Activated CD8-positive, alpha-beta T cell treated with anti-CD3 and anti-CD28 coated beads for 36 hours (primary cell): ENCODE measurements around the gene UROC1. TPM values are rescaled to one million over a fixed set of nuclear protein-coding genes. Genes with fewer than 3 reads are reported as not detected.
A peak's percentile ranks its signal among the peaks of the same experiment; 100 is the strongest.

Experiments used
- ATAC-seq: fragments of 200-7000 bp; cut with Tn5 transposase; one replicate; pipeline ENCODE4 v1.10.0; 2021; ENCODE audit warnings: mild to moderate bottlenecking, moderate library complexity
- CTCF ChIA-PET: fragments of 350-600 bp; sonication (Branson Sonifier 250); formaldehyde crosslinking; loops from one replicate; lab custom pipeline; 2021; ENCODE audit warnings: antibody characterized with exemption; lab: Charles Lee
- POLR2A ChIA-PET: fragments of 350-600 bp; sonication (Branson Sonifier 250); formaldehyde crosslinking; loops from one replicate; lab custom pipeline; 2021; ENCODE audit warnings: antibody characterized with exemption; lab: Charles Lee
- DNase-seq: peaks from one replicate; pipeline ENCODE4 v3.0.0-alpha.2; 2020
- H3K27ac Mint-ChIP-seq: one replicate; pipeline ENCODE4 v1.8.0; 2021; ENCODE audit warnings: mild to moderate bottlenecking, mixed read lengths
- H3K27me3 Mint-ChIP-seq: one replicate; pipeline ENCODE4 v1.8.0; 2021; ENCODE audit warnings: mixed read lengths
- H3K36me3 Mint-ChIP-seq: one replicate; pipeline ENCODE4 v1.8.0; 2021; ENCODE audit warnings: low read depth, mixed read lengths
- H3K4me1 Mint-ChIP-seq: one replicate; pipeline ENCODE4 v1.8.0; 2021; ENCODE audit warnings: low read depth, mixed read lengths
- H3K4me3 Mint-ChIP-seq: one replicate; pipeline ENCODE4 v1.8.0; 2021; ENCODE audit warnings: mild to moderate bottlenecking, moderate library complexity, mixed read lengths
- H3K9me3 Mint-ChIP-seq: one replicate; pipeline ENCODE4 v1.8.0; 2021; ENCODE audit warnings: mixed read lengths
- CTCF ChIP-seq: fragments of 200-600 bp; IDR thresholded peaks from one replicate; pipeline ENCODE4 v1.8.0; 2022; ENCODE audit warnings: antibody characterized with exemption, mild to moderate bottlenecking
- intact Hi-C: fragments of 100-400 bp; cut with micrococcal nuclease; formaldehyde crosslinking; loops from one replicate; pipeline ENCODE4 v1.10.0; 2022
- total RNA-seq, 2 experiments: library from RNA; stranded (reverse); gene quantifications; one replicate each; pipeline ENCODE4 v1.2.3, GENCODE V29; 2021

UROC1 gene
- total RNA-seq, 2 experiments from 2014 or later: not detected

GRCh38 chr3:126477061-126477380 is 40.6 kb downstream of the UROC1 start:
- peaks cover 25% of the 10 kb centered on the region for H3K4me1 Mint-ChIP-seq
- peak overlapping the region; percentile 47 for H3K27ac Mint-ChIP-seq
- DNase-seq (no peak), ATAC-seq (no peak)
- POLR2A ChIA-PET: interaction anchor here (1.0 to 1.3 kb wide), 2 partner anchors 8 to 393 kb away, joined by 3 to 4 read pairs; partner anchors contain the start of gene SLC41A3
- H3K27me3 Mint-ChIP-seq: no peaks in the 10 kb centered on the region
- TF ChIP-seq CTCF: no peak
- H3K36me3 Mint-ChIP-seq: peaks cover 23% of the 10 kb centered on the region
- intact Hi-C loops: no loop called here
- H3K4me3 Mint-ChIP-seq: peak overlapping the region; percentile 80
- no peaks in the 10 kb centered on the region for H3K9me3 Mint-ChIP-seq
- CTCF ChIA-PET: no interaction called here

- ChIA-PET POLR2A (interaction anchor here (0.6 to 1.3 kb wide), 3 partner anchors 8 to 560 kb away, joined by 3 to 4 read pairs (median 3); partner anchors contain the start of gene SLC41A3), CTCF (interaction anchor here (0.8 kb wide), 1 partner anchor 203 kb away, joined by 5 read pairs; no protein-coding TSS in a partner anchor)
- Mint-ChIP-seq H3K4me1 (peaks cover 28% of the 10 kb centered on the region), H3K4me3 (peak overlapping the region; percentile 80), H3K9me3 (no peaks in the 10 kb centered on the region), H3K27ac (peak overlapping the region; percentile 82), H3K36me3 (peaks cover 25% of the 10 kb centered on the region), H3K27me3 (no peaks in the 10 kb centered on the region)
- no peak for TF ChIP-seq CTCF
- intact Hi-C loops: no loop called here
- ATAC-seq: peak; percentile 14
- DNase-seq: peak; percentile 60
Measured at GRCh38 chr3:126476166-126477060, 41.2 kb downstream of the UROC1 start.

GRCh38 chr3:126475413-126476114 is 42.0 kb downstream of the UROC1 start, which contains the start of gene ZXDC:
Gene ZXDC, minus strand, starts transcription at chr3:126475891. Its CDS starts 26 bp downstream, at chr3:126475865.
- H3K27ac Mint-ChIP-seq: peak within 1 kb of the TSS; percentile 82
- ChIA-PET CTCF (interaction anchor here (0.8 to 1.5 kb wide), 2 partner anchors 45 to 204 kb away, joined by 4 to 5 read pairs; no protein-coding TSS in a partner anchor), POLR2A (interaction anchor here (1.3 kb wide), 1 partner anchor 9 kb away, joined by 4 read pairs; no protein-coding TSS in a partner anchor)
- peak; percentile 92 for DNase-seq
- peaks cover 34% of the 10 kb centered on the region for H3K36me3 Mint-ChIP-seq
- intact Hi-C loops: no loop called here
- ATAC-seq: peak; percentile 89
- peak within 1 kb of the TSS; percentile 82 for H3K4me3 Mint-ChIP-seq
- no peaks in the 10 kb centered on the region for H3K9me3 Mint-ChIP-seq
- H3K27me3 Mint-ChIP-seq: no peaks in the 10 kb centered on the region
- peak; percentile 39 for TF ChIP-seq CTCF
- peaks cover 32% of the 10 kb centered on the region for H3K4me1 Mint-ChIP-seq

GRCh38 chr3:126474498-126475412 is 42.8 kb downstream of the UROC1 start:
- ATAC-seq (no peak), DNase-seq (peak; percentile 61)
- TF ChIP-seq CTCF: no peak
- Mint-ChIP-seq H3K4me1 (peaks cover 37% of the 10 kb centered on the region), H3K27me3 (no peaks in the 10 kb centered on the region), H3K9me3 (no peaks in the 10 kb centered on the region), H3K36me3 (peaks cover 39% of the 10 kb centered on the region), H3K27ac (peak overlapping the region; percentile 70), H3K4me3 (peak overlapping the region; percentile 82)
- intact Hi-C loops: no loop called here
- POLR2A ChIA-PET: interaction anchor here (0.6 to 0.7 kb wide), 3 partner anchors 12 to 1124 kb away, joined by 3 read pairs; no protein-coding TSS in a partner anchor
- CTCF ChIA-PET: interaction anchor here (0.6 to 1.5 kb wide), 3 partner anchors 9 to 48 kb away, joined by 3 to 4 read pairs (median 4); no protein-coding TSS in a partner anchor
